Activated CD4-positive, alpha-beta T cell treated with anti-CD3 and anti-CD28 coated beads, Interleukin-2, amount 50 U/mL, for 4 hours (primary cell): Measurements from ENCODE around the gene MILR1.
"Not testable (repeated sequence)": the region's sequence is repeated elsewhere in the genome, so short reads cannot be mapped to it uniquely, and the experiment has no call there.

Experiments used
- DNase-seq, 2 experiments: peaks; one replicate each; pipeline ENCODE4 v3.0.0-alpha.2; 2020

MILR1 gene

GRCh38 chr17:64430036-64430435, 18.9 kb upstream of the MILR1 start:
- DNase-seq, result not testable (repeated sequence)

GRCh38 chr17:64431534-64431933, 17.4 kb upstream of the MILR1 start:
- no peak for DNase-seq

- DNase-seq, result no peak
Observed at GRCh38 chr17:64437944-64438525, 10.9 kb upstream of the MILR1 start.

GRCh38 chr17:64439521-64439920, 9.4 kb upstream of the MILR1 start:
- not testable (repeated sequence) for DNase-seq

- no peak for DNase-seq
Observed at GRCh38 chr17:64439956-64440355, 9.0 kb upstream of the MILR1 start.

- DNase-seq, result no peak
Observed at GRCh38 chr17:64441772-64442540, 7.0 kb upstream of the MILR1 start.

GRCh38 chr17:64442541-64442971, 6.4 kb upstream of the MILR1 start:
- DNase-seq, result no peak

GRCh38 chr17:64443086-64443760, 5.7 kb upstream of the MILR1 start:
- DNase-seq, result no peak

GRCh38 chr17:64447526-64447925, 1.4 kb upstream of the MILR1 start:
- DNase-seq, result no peak

- DNase-seq, result no peak
Observed at GRCh38 chr17:64449545-64449944, 630 bp downstream of the MILR1 start.

- no peak for DNase-seq
Observed at GRCh38 chr17:64455993-64456885, 7.3 kb downstream of the MILR1 start.

- DNase-seq, result no peak
Observed at GRCh38 chr17:64457156-64457555, 8.2 kb downstream of the MILR1 start.

GRCh38 chr17:64458756-64459155, 9.8 kb downstream of the MILR1 start:
- no peak for DNase-seq

- no peak for DNase-seq
Observed at GRCh38 chr17:64459284-64459747, 10.4 kb downstream of the MILR1 start.

- DNase-seq, result not testable (repeated sequence)
Observed at GRCh38 chr17:64459818-64460217, 10.9 kb downstream of the MILR1 start.

- DNase-seq, result no peak
Observed at GRCh38 chr17:64460955-64461354, 12.0 kb downstream of the MILR1 start.

- no peak for DNase-seq
Observed at GRCh38 chr17:64461788-64462187, 12.9 kb downstream of the MILR1 start.

- DNase-seq, result no peak
Observed at GRCh38 chr17:64466019-64466735, 17.3 kb downstream of the MILR1 start.

GRCh38 chr17:64466834-64467233, 17.9 kb downstream of the MILR1 start:
- DNase-seq, result not testable (repeated sequence)

- DNase-seq, result no peak
Observed at GRCh38 chr17:64470625-64471024, 21.7 kb downstream of the MILR1 start.

GRCh38 chr17:64471440-64471839, 22.5 kb downstream of the MILR1 start:
- no peak for DNase-seq

GRCh38 chr17:64472564-64472963, 23.6 kb downstream of the MILR1 start:
- no peak for DNase-seq
